Activated CD8-positive, alpha-beta T cell treated with anti-CD3 and anti-CD28 coated beads for 36 hours (primary cell): ENCODE measurements around the gene KIRREL3. TPM values are rescaled to one million over a fixed set of nuclear protein-coding genes. Genes with fewer than 3 reads are reported as not detected.

Experiments used
- ATAC-seq: fragments of 200-7000 bp; cut with Tn5 transposase; one replicate; pipeline ENCODE4 v1.10.0; 2021; ENCODE audit warnings: mild to moderate bottlenecking, moderate library complexity
- CTCF ChIA-PET: fragments of 350-600 bp; sonication (Branson Sonifier 250); formaldehyde crosslinking; loops from one replicate; lab custom pipeline; 2021; ENCODE audit warnings: antibody characterized with exemption; lab: Charles Lee
- POLR2A ChIA-PET: fragments of 350-600 bp; sonication (Branson Sonifier 250); formaldehyde crosslinking; loops from one replicate; lab custom pipeline; 2021; ENCODE audit warnings: antibody characterized with exemption; lab: Charles Lee
- DNase-seq: peaks from one replicate; pipeline ENCODE4 v3.0.0-alpha.2; 2020
- H3K27ac Mint-ChIP-seq: one replicate; pipeline ENCODE4 v1.8.0; 2021; ENCODE audit warnings: mild to moderate bottlenecking, mixed read lengths
- H3K27me3 Mint-ChIP-seq: one replicate; pipeline ENCODE4 v1.8.0; 2021; ENCODE audit warnings: mixed read lengths
- H3K36me3 Mint-ChIP-seq: one replicate; pipeline ENCODE4 v1.8.0; 2021; ENCODE audit warnings: low read depth, mixed read lengths
- H3K4me1 Mint-ChIP-seq: one replicate; pipeline ENCODE4 v1.8.0; 2021; ENCODE audit warnings: low read depth, mixed read lengths
- H3K4me3 Mint-ChIP-seq: one replicate; pipeline ENCODE4 v1.8.0; 2021; ENCODE audit warnings: mild to moderate bottlenecking, moderate library complexity, mixed read lengths
- H3K9me3 Mint-ChIP-seq: one replicate; pipeline ENCODE4 v1.8.0; 2021; ENCODE audit warnings: mixed read lengths
- intact Hi-C: fragments of 100-400 bp; cut with micrococcal nuclease; formaldehyde crosslinking; loops from one replicate; pipeline ENCODE4 v1.10.0; 2022
- total RNA-seq, 2 experiments: library from RNA; stranded (reverse); gene quantifications; one replicate each; pipeline ENCODE4 v1.2.3, GENCODE V29; 2021
- TF ChIP-seq, protein P1 (sequence below): fragments of 200-600 bp; IDR thresholded peaks from one replicate; pipeline ENCODE4 v1.8.0; 2022; ENCODE audit warnings: antibody characterized with exemption, mild to moderate bottlenecking

Gene KIRREL3
- total RNA-seq, 2 experiments from 2014 or later, result not detected

- CTCF ChIA-PET, result no interaction called here
- TF ChIP-seq, protein P1, sequence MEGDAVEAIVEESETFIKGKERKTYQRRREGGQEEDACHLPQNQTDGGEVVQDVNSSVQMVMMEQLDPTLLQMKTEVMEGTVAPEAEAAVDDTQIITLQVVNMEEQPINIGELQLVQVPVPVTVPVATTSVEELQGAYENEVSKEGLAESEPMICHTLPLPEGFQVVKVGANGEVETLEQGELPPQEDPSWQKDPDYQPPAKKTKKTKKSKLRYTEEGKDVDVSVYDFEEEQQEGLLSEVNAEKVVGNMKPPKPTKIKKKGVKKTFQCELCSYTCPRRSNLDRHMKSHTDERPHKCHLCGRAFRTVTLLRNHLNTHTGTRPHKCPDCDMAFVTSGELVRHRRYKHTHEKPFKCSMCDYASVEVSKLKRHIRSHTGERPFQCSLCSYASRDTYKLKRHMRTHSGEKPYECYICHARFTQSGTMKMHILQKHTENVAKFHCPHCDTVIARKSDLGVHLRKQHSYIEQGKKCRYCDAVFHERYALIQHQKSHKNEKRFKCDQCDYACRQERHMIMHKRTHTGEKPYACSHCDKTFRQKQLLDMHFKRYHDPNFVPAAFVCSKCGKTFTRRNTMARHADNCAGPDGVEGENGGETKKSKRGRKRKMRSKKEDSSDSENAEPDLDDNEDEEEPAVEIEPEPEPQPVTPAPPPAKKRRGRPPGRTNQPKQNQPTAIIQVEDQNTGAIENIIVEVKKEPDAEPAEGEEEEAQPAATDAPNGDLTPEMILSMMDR, result no peak
- no peak overlapping the region for H3K4me3 Mint-ChIP-seq
- no peaks in the 10 kb centered on the region for H3K36me3 Mint-ChIP-seq
- peaks cover 2% of the 10 kb centered on the region for H3K27me3 Mint-ChIP-seq
- H3K27ac Mint-ChIP-seq, result no peak overlapping the region
- H3K4me1 Mint-ChIP-seq, result no peaks in the 10 kb centered on the region
- DNase-seq (no peak), ATAC-seq (no peak)
- POLR2A ChIA-PET, result no interaction called here
- H3K9me3 Mint-ChIP-seq, result no peaks in the 10 kb centered on the region
- intact Hi-C loops, result no loop called here
These were observed 424.7 kb downstream of the KIRREL3 start for GRCh38 chr11:126575849-126576248.

DNA sequence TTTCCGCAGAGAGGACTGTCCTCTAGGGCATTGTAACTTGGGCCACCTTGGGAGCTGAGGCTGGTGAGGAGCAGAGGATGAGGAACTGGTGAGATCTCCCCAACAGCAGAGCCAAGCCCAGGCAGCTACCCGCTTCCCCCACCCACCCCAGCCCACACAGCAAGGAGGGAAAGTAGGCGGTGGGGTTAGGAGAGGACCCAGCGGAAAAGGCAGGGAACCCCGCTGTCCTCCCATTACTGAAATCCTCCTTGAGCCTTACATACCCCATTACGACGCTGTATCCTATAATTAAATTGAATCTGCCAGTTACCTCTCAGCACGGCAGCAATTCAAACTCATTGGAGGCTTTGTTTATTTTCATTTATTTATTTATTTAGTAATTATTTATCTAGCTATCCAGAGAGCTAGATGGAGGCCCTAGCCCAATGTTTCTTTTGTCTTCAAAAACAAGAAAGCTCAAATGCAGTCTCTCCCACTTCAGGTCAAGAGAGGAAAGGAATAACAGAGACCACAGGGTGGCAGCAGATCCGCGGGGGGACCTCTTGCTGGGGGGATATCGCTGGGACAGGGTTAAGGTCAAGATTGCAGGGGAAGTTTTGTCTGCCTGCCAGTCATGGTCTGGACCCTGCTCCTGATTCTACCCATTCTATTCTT, 427.1 kb downstream of the KIRREL3 start:
- CTCF ChIA-PET, result interaction anchor here (0.7 kb wide), 1 partner anchor 417 kb away, joined by 3 read pairs; no protein-coding TSS in a partner anchor
- Mint-ChIP-seq H3K4me1 (no peaks in the 10 kb centered on the region), H3K27ac (no peak overlapping the region), H3K27me3 (peaks cover 4% of the 10 kb centered on the region), H3K36me3 (no peaks in the 10 kb centered on the region), H3K9me3 (no peaks in the 10 kb centered on the region), H3K4me3 (no peak overlapping the region)
- DNase-seq (no peak), ATAC-seq (no peak)
- POLR2A ChIA-PET, result no interaction called here
- intact Hi-C loops, result no loop called here
- TF ChIP-seq, protein P1, result no peak

GRCh38 chr11:126570489-126570888, 430.1 kb downstream of the KIRREL3 start:
- H3K27me3 Mint-ChIP-seq, result peaks cover 7% of the 10 kb centered on the region

GRCh38 chr11:126567419-126567818, 433.2 kb downstream of the KIRREL3 start:
- intact Hi-C loops, result no loop called here
- Mint-ChIP-seq H3K9me3 (no peaks in the 10 kb centered on the region), H3K27me3 (peaks cover 10% of the 10 kb centered on the region), H3K4me1 (no peaks in the 10 kb centered on the region), H3K36me3 (no peaks in the 10 kb centered on the region), H3K4me3 (no peak overlapping the region), H3K27ac (no peak overlapping the region)
- DNase-seq, result no peak
- CTCF ChIA-PET, result no interaction called here
- POLR2A ChIA-PET, result no interaction called here
- TF ChIP-seq, protein P1, result no peak
- no peak for ATAC-seq

More at GRCh38 chr11:126570489-126570888, 430.1 kb downstream of the KIRREL3 start:
- intact Hi-C loops, result no loop called here
- POLR2A ChIA-PET, result no interaction called here
- Mint-ChIP-seq H3K27ac (no peak overlapping the region), H3K9me3 (no peaks in the 10 kb centered on the region), H3K4me3 (no peak overlapping the region), H3K36me3 (no peaks in the 10 kb centered on the region), H3K4me1 (no peaks in the 10 kb centered on the region)
- DNase-seq (no peak), ATAC-seq (no peak)
- CTCF ChIA-PET, result no interaction called here
- TF ChIP-seq, protein P1, result no peak

GRCh38 chr11:126564566-126564965, 436.0 kb downstream of the KIRREL3 start:
- H3K27ac Mint-ChIP-seq, result no peak overlapping the region
- ChIA-PET CTCF (no interaction called here), POLR2A (no interaction called here)
- DNase-seq, result no peak
- H3K4me1 Mint-ChIP-seq, result no peaks in the 10 kb centered on the region
- intact Hi-C loops, result no loop called here
- no peak overlapping the region for H3K4me3 Mint-ChIP-seq
- peaks cover 4% of the 10 kb centered on the region for H3K9me3 Mint-ChIP-seq
- no peak for ATAC-seq
- H3K27me3 Mint-ChIP-seq, result peaks cover 10% of the 10 kb centered on the region
- H3K36me3 Mint-ChIP-seq, result no peaks in the 10 kb centered on the region
- TF ChIP-seq, protein P1, result no peak
